ENCODE data around the gene TSPYL2. TPM values are rescaled to one million over a fixed set of nuclear protein-coding genes. Genes with fewer than 3 reads are reported as not detected.

TSPYL2 gene
- polyA plus RNA-seq, 1 donor from 2014 or later = 19.3 TPM

- H3K4me1 Mint-ChIP-seq = peaks cover 12 to 24% (median 19%) of the 10 kb centered on the region in 3 donors
- peak overlapping the region in 2 of 4 donors; percentile 7 to 20 for H3K4me3 Mint-ChIP-seq
- H3K27ac Mint-ChIP-seq = peak overlapping the region in 2 of 3 donors; percentile 41 to 92
- peaks cover 2% of the 10 kb centered on the region for H3K27me3 Mint-ChIP-seq
- no peaks in the 10 kb centered on the region for H3K9me3 Mint-ChIP-seq
- no peaks in the 10 kb centered on the region for H3K36me3 Mint-ChIP-seq
These were observed 5.2 kb downstream of the TSPYL2 start for GRCh38 chrX:53087388-53087831.

- Mint-ChIP-seq H3K4me3 (peak overlapping the region; percentile 86 to 95 (median 94)), H3K9me3 (no peaks in the 10 kb centered on the region), H3K27me3 (peaks cover 2% of the 10 kb centered on the region), H3K36me3 (no peaks in the 10 kb centered on the region), H3K27ac (peak overlapping the region; percentile 75 to 92 (median 85)), H3K4me1 (peaks cover 12 to 19% (median 19%) of the 10 kb centered on the region in 3 donors)
These were observed 6.2 kb downstream of the TSPYL2 start for GRCh38 chrX:53088136-53088974.

- peak overlapping the region; percentile 86 to 95 (median 94) for H3K4me3 Mint-ChIP-seq
- H3K27ac Mint-ChIP-seq = peak overlapping the region; percentile 75 to 92 (median 85)
- H3K4me1 Mint-ChIP-seq = peaks cover 11 to 18% (median 12%) of the 10 kb centered on the region in 3 donors
- no peaks in the 10 kb centered on the region for H3K36me3 Mint-ChIP-seq
- H3K27me3 Mint-ChIP-seq = peaks cover 2% of the 10 kb centered on the region
- H3K9me3 Mint-ChIP-seq = no peaks in the 10 kb centered on the region
These were observed 7.2 kb downstream of the TSPYL2 start for GRCh38 chrX:53089224-53089842.

- Mint-ChIP-seq H3K4me1 (peaks cover 12 to 18% (median 14%) of the 10 kb centered on the region in 3 donors), H3K4me3 (peak overlapping the region in 1 of 4 donors; percentile 94), H3K36me3 (no peaks in the 10 kb centered on the region), H3K27ac (no peak overlapping the region), H3K9me3 (no peaks in the 10 kb centered on the region), H3K27me3 (peaks cover 2% of the 10 kb centered on the region)
These were observed 7.8 kb downstream of the TSPYL2 start for GRCh38 chrX:53089925-53090324.

- no peaks in the 10 kb centered on the region for H3K36me3 Mint-ChIP-seq
- H3K9me3 Mint-ChIP-seq = no peaks in the 10 kb centered on the region
- peaks cover 9 to 27% (median 14%) of the 10 kb centered on the region in 3 donors for H3K4me1 Mint-ChIP-seq
These were observed 9.2 kb downstream of the TSPYL2 start for GRCh38 chrX:53091354-53091753.

GRCh38 chrX:53093177-53093655 is 11.0 kb downstream of the TSPYL2 start:
- Mint-ChIP-seq H3K4me3 (peak overlapping the region; percentile 86 to 99 (median 94)), H3K9me3 (no peaks in the 10 kb centered on the region), H3K27ac (peak overlapping the region; percentile 77 to 99 (median 93)), H3K27me3 (peaks cover under 1% of the 10 kb centered on the region), H3K4me1 (peaks cover 8 to 27% (median 12%) of the 10 kb centered on the region in 3 donors), H3K36me3 (no peaks in the 10 kb centered on the region)

More at GRCh38 chrX:53091354-53091753, 9.2 kb downstream of the TSPYL2 start:
- Mint-ChIP-seq H3K27me3 (peaks cover 2% of the 10 kb centered on the region), H3K27ac (no peak overlapping the region), H3K4me3 (no peak overlapping the region)

- no peaks in the 10 kb centered on the region for H3K27me3 Mint-ChIP-seq
- peak within 1 kb of the TSS; percentile 77 to 99 (median 93) for H3K27ac Mint-ChIP-seq
- H3K4me3 Mint-ChIP-seq = peak within 1 kb of the TSS; percentile 86 to 99 (median 94)
- peaks cover 6 to 21% (median 7%) of the 10 kb centered on the region in 3 donors for H3K4me1 Mint-ChIP-seq
- no peaks in the 10 kb centered on the region for H3K36me3 Mint-ChIP-seq
- H3K9me3 Mint-ChIP-seq = no peaks in the 10 kb centered on the region
These were observed 11.8 kb downstream of the TSPYL2 start, which contains the start of gene KANTR for GRCh38 chrX:53093748-53094581. Gene KANTR (plus strand): TSS chrX:53094142. CDS start chrX:53124273, 30,131 bp downstream.

- Mint-ChIP-seq H3K9me3 (no peaks in the 10 kb centered on the region), H3K27me3 (no peaks in the 10 kb centered on the region), H3K4me3 (peak overlapping the region; percentile 86 to 99 (median 94)), H3K36me3 (no peaks in the 10 kb centered on the region), H3K4me1 (peaks cover 5 to 16% (median 6%) of the 10 kb centered on the region in 3 donors), H3K27ac (peak overlapping the region in 2 of 3 donors; percentile 0 to 99)
These were observed 12.4 kb downstream of the TSPYL2 start for GRCh38 chrX:53094582-53094905.

GRCh38 chrX:53095796-53096195 is 13.6 kb downstream of the TSPYL2 start:
- Mint-ChIP-seq H3K36me3 (no peaks in the 10 kb centered on the region), H3K4me1 (peaks cover 6 to 16% (median 6%) of the 10 kb centered on the region in 3 donors), H3K4me3 (peak overlapping the region in 1 of 4 donors; percentile 67), H3K27ac (no peak overlapping the region), H3K27me3 (no peaks in the 10 kb centered on the region), H3K9me3 (no peaks in the 10 kb centered on the region)

- Mint-ChIP-seq H3K4me1 (no peaks in the 10 kb centered on the region), H3K27me3 (peaks cover under 1% of the 10 kb centered on the region), H3K4me3 (peak overlapping the region in 1 of 4 donors; percentile 33), H3K9me3 (no peaks in the 10 kb centered on the region), H3K27ac (no peak overlapping the region), H3K36me3 (peaks cover 2% of the 10 kb centered on the region)
These were observed 32.8 kb downstream of the TSPYL2 start for GRCh38 chrX:53114864-53115549.

- H3K36me3 Mint-ChIP-seq = peaks cover 2% of the 10 kb centered on the region
- H3K9me3 Mint-ChIP-seq = no peaks in the 10 kb centered on the region
- H3K27ac Mint-ChIP-seq = no peak overlapping the region
- H3K4me3 Mint-ChIP-seq = no peak overlapping the region
- H3K4me1 Mint-ChIP-seq = no peaks in the 10 kb centered on the region
- H3K27me3 Mint-ChIP-seq = no peaks in the 10 kb centered on the region
These were observed 33.3 kb downstream of the TSPYL2 start for GRCh38 chrX:53115550-53115874.

- Mint-ChIP-seq H3K36me3 (peaks cover 2% of the 10 kb centered on the region), H3K27ac (no peak overlapping the region)
These were observed 33.9 kb downstream of the TSPYL2 start for GRCh38 chrX:53116101-53116500.

GRCh38 chrX:53122013-53122412 is 39.8 kb downstream of the TSPYL2 start:
- H3K4me1 Mint-ChIP-seq = peaks cover 0 to 2% (median 1%) of the 10 kb centered on the region in 3 donors
- H3K27me3 Mint-ChIP-seq = no peaks in the 10 kb centered on the region
- H3K9me3 Mint-ChIP-seq = peaks cover 0 to 5% (median 3%) of the 10 kb centered on the region in 3 donors
- H3K4me3 Mint-ChIP-seq = no peak overlapping the region
- peaks cover 6% of the 10 kb centered on the region for H3K36me3 Mint-ChIP-seq
- H3K27ac Mint-ChIP-seq = no peak overlapping the region

More at GRCh38 chrX:53116101-53116500, 33.9 kb downstream of the TSPYL2 start:
- Mint-ChIP-seq H3K4me1 (no peaks in the 10 kb centered on the region), H3K9me3 (no peaks in the 10 kb centered on the region), H3K27me3 (no peaks in the 10 kb centered on the region), H3K4me3 (no peak overlapping the region)

GRCh38 chrX:53125506-53125905 is 43.3 kb downstream of the TSPYL2 start:
- H3K36me3 Mint-ChIP-seq = peaks cover 6% of the 10 kb centered on the region
- no peak overlapping the region for H3K27ac Mint-ChIP-seq
- H3K4me3 Mint-ChIP-seq = no peak overlapping the region
- H3K4me1 Mint-ChIP-seq = peaks cover 0 to 2% (median 1%) of the 10 kb centered on the region in 3 donors
- peaks cover 0 to 5% (median 3%) of the 10 kb centered on the region in 3 donors for H3K9me3 Mint-ChIP-seq
- no peaks in the 10 kb centered on the region for H3K27me3 Mint-ChIP-seq
